ENCODE data around the gene AADACL4.
"Not testable (repeated sequence)": the region's sequence is repeated elsewhere in the genome, so short reads cannot be mapped to it uniquely, and the experiment has no call there.

AADACL4 gene

GRCh38 chr1:12661606-12662219 lies 17.8 kb downstream of the AADACL4 start:
- DNase-seq, result no peak

GRCh38 chr1:12662556-12662955 lies 18.7 kb downstream of the AADACL4 start:
- no peak for DNase-seq

GRCh38 chr1:12665511-12665910 lies 21.6 kb downstream of the AADACL4 start:
- DNase-seq, result no peak

GRCh38 chr1:12666141-12666735 lies 22.4 kb downstream of the AADACL4 start:
- no peak for DNase-seq

- no peak for DNase-seq
Observed at GRCh38 chr1:12669529-12670068, 25.7 kb downstream of the AADACL4 start.

GRCh38 chr1:12674358-12674757 lies 30.5 kb downstream of the AADACL4 start:
- no peak for DNase-seq

- not testable (repeated sequence) for DNase-seq
Observed at GRCh38 chr1:12676122-12676521, 32.2 kb downstream of the AADACL4 start.

GRCh38 chr1:12677565-12677964 lies 33.7 kb downstream of the AADACL4 start:
- no peak for DNase-seq

- DNase-seq, result no peak
Observed at GRCh38 chr1:12678350-12678749, 34.5 kb downstream of the AADACL4 start.

GRCh38 chr1:12678820-12679219 lies 34.9 kb downstream of the AADACL4 start:
- DNase-seq, result no peak

GRCh38 chr1:12690156-12690555 lies 46.3 kb downstream of the AADACL4 start:
- no peak for DNase-seq

GRCh38 chr1:12692967-12693782 lies 49.3 kb downstream of the AADACL4 start:
- no peak for DNase-seq

GRCh38 chr1:12696658-12697057 lies 52.8 kb downstream of the AADACL4 start:
- no peak for DNase-seq

- DNase-seq, result no peak
Observed at GRCh38 chr1:12697397-12697796, 53.5 kb downstream of the AADACL4 start.

GRCh38 chr1:12703821-12704451 lies 60.1 kb downstream of the AADACL4 start:
- DNase-seq, result no peak

GRCh38 chr1:12706061-12706460 lies 62.2 kb downstream of the AADACL4 start:
- DNase-seq, result no peak

GRCh38 chr1:12708396-12709090 lies 64.7 kb downstream of the AADACL4 start:
- no peak for DNase-seq

GRCh38 chr1:12709091-12709491 lies 65.2 kb downstream of the AADACL4 start:
- DNase-seq, result no peak

GRCh38 chr1:12709696-12710095 lies 65.8 kb downstream of the AADACL4 start:
- no peak for DNase-seq

GRCh38 chr1:12711536-12711935 lies 67.7 kb downstream of the AADACL4 start:
- no peak for DNase-seq

GRCh38 chr1:12712076-12712475 lies 68.2 kb downstream of the AADACL4 start:
- no peak for DNase-seq

- no peak for DNase-seq
Observed at GRCh38 chr1:12712929-12713328, 69.0 kb downstream of the AADACL4 start.

GRCh38 chr1:12713651-12714050 lies 69.8 kb downstream of the AADACL4 start:
- DNase-seq, result not testable (repeated sequence)

Measured in activated CD4-positive, alpha-beta T cell treated with anti-CD3 and anti-CD28 coated beads for 4 hours (primary cell).